ENCODE results near the gene MARCHF9.
A peak's percentile ranks its signal among the peaks of the same experiment; 100 is the strongest.
"Not testable (repeated sequence)": the region's sequence is repeated elsewhere in the genome, so short reads cannot be mapped to it uniquely, and the experiment has no call there.

The MARCHF9 gene

GRCh38 chr12:57771236-57771872 lies 16.5 kb downstream of the MARCHF9 start:
- H3K36me3 ChIP-seq (ENCODE audit: insufficient read depth) = no peaks in the 10 kb centered on the region; the same call in 1 of the 2 replicates
- H2AFZ ChIP-seq (ENCODE audit: low read depth) = peak overlapping the region; percentile 95
- peak overlapping the region; percentile 93 for H3K27ac ChIP-seq
- H3K27me3 ChIP-seq (ENCODE audit: insufficient read depth, low read depth) = no peaks in the 10 kb centered on the region
- no peak overlapping the region for H3K4me3 ChIP-seq (IDR thresholded peaks at IDR 0.05; ENCODE audit: insufficient read depth, low read depth, low read length)
- H3K4me2 ChIP-seq = peak overlapping the region; percentile 97
- H3K9ac ChIP-seq = peak overlapping the region; percentile 98
- no peaks in the 10 kb centered on the region for H4K20me1 ChIP-seq (ENCODE audit: insufficient read depth)
- H3K4me1 ChIP-seq (ENCODE audit: low read depth, poor library complexity, severe bottlenecking) = peaks cover 22% of the 10 kb centered on the region
- no peak for TF ChIP-seq CTCF (conservative IDR thresholded peaks at IDR 0.05; ENCODE audit: low read depth, low read length)
- H3K79me2 ChIP-seq (ENCODE audit: insufficient read depth, low read depth) = peaks cover 16% of the 10 kb centered on the region; the same call in 1 of the 2 replicates

GRCh38 chr12:57771873-57772428 lies 17.0 kb downstream of the MARCHF9 start, which contains the start of gene METTL1:
METTL1 (minus strand) TSS chr12:57772105; CDS start chr12:57772083, 22 bp downstream.
- H3K27me3 ChIP-seq (ENCODE audit: insufficient read depth, low read depth) = no peaks in the 10 kb centered on the region
- peak within 1 kb of the TSS; percentile 93 for H3K27ac ChIP-seq
- peak within 1 kb of the TSS; percentile 97 for H3K4me2 ChIP-seq
- peak within 1 kb of the TSS; percentile 95 for H2AFZ ChIP-seq (ENCODE audit: low read depth)
- no peaks in the 10 kb centered on the region for H4K20me1 ChIP-seq (ENCODE audit: insufficient read depth)
- peak within 1 kb of the TSS; percentile 98 for H3K9ac ChIP-seq
- H3K79me2 ChIP-seq (ENCODE audit: insufficient read depth, low read depth) = peaks cover 16% of the 10 kb centered on the region; the same call in 1 of the 2 replicates
- TF ChIP-seq CTCF (conservative IDR thresholded peaks at IDR 0.05; ENCODE audit: low read depth, low read length) = no peak
- H3K4me3 ChIP-seq (IDR thresholded peaks at IDR 0.05; ENCODE audit: insufficient read depth, low read depth, low read length) = peak within 1 kb of the TSS; percentile 94
- H3K4me1 ChIP-seq (ENCODE audit: low read depth, poor library complexity, severe bottlenecking) = peaks cover 22% of the 10 kb centered on the region
- H3K36me3 ChIP-seq (ENCODE audit: insufficient read depth) = no peaks in the 10 kb centered on the region; the same call in 1 of the 2 replicates

GRCh38 chr12:57772429-57773322 lies 17.8 kb downstream of the MARCHF9 start, which contains the start of gene EEF1AKMT3:
EEF1AKMT3 (plus strand) TSS chr12:57772614; CDS start chr12:57772725, 111 bp downstream.
- peaks cover 22% of the 10 kb centered on the region for H3K4me1 ChIP-seq (ENCODE audit: low read depth, poor library complexity, severe bottlenecking)
- H3K27me3 ChIP-seq (ENCODE audit: insufficient read depth, low read depth) = no peaks in the 10 kb centered on the region
- H3K4me3 ChIP-seq (IDR thresholded peaks at IDR 0.05; ENCODE audit: insufficient read depth, low read depth, low read length) = peak within 1 kb of the TSS; percentile 94
- H3K79me2 ChIP-seq (ENCODE audit: insufficient read depth, low read depth) = peaks cover 16% of the 10 kb centered on the region; the same call in 1 of the 2 replicates
- H3K9ac ChIP-seq = peak within 1 kb of the TSS; percentile 98
- 0 out of 2 replicates have a peak, but pooled peaks have one; percentile 14 for TF ChIP-seq CTCF (conservative IDR thresholded peaks at IDR 0.05; ENCODE audit: low read depth, low read length)
- H2AFZ ChIP-seq (ENCODE audit: low read depth) = peak within 1 kb of the TSS; percentile 95
- H3K36me3 ChIP-seq (ENCODE audit: insufficient read depth) = no peaks in the 10 kb centered on the region; the same call in 1 of the 2 replicates
- H3K27ac ChIP-seq = peak within 1 kb of the TSS; percentile 93
- H3K4me2 ChIP-seq = peak within 1 kb of the TSS; percentile 97
- H4K20me1 ChIP-seq (ENCODE audit: insufficient read depth) = no peaks in the 10 kb centered on the region

GRCh38 chr12:57774634-57775033 lies 19.7 kb downstream of the MARCHF9 start:
- H3K27ac ChIP-seq; H3K4me2 ChIP-seq; H4K20me1 ChIP-seq (ENCODE audit: insufficient read depth); H3K9ac ChIP-seq; H3K36me3 ChIP-seq (ENCODE audit: insufficient read depth); H3K27me3 ChIP-seq (ENCODE audit: insufficient read depth, low read depth); H2AFZ ChIP-seq (ENCODE audit: low read depth); H3K4me3 ChIP-seq (IDR thresholded peaks at IDR 0.05; ENCODE audit: insufficient read depth, low read depth, low read length): not testable (repeated sequence)
- peaks cover 22% of the 10 kb centered on the region for H3K4me1 ChIP-seq (ENCODE audit: low read depth, poor library complexity, severe bottlenecking)
- H3K79me2 ChIP-seq (ENCODE audit: insufficient read depth, low read depth) = peaks cover 16% of the 10 kb centered on the region; the same call in 1 of the 2 replicates

Data from KMS-11 (cell line).